ENCODE data around the gene TOMM6.

TOMM6 gene

GRCh38 chr6:41743406-41744235 lies 43.9 kb upstream of the TOMM6 start:
- H3K36me3 ChIP-seq (ENCODE audit: insufficient read depth) = no peaks in the 10 kb centered on the region
- H3K79me2 ChIP-seq (ENCODE audit: insufficient read depth, low read depth) = no peaks in the 10 kb centered on the region
- no peak overlapping the region for H3K4me2 ChIP-seq
- H2AFZ ChIP-seq (ENCODE audit: low read depth) = no peak overlapping the region
- TF ChIP-seq CTCF (conservative IDR thresholded peaks at IDR 0.05; ENCODE audit: low read depth, low read length) = no peak
- H3K4me1 ChIP-seq (ENCODE audit: low read depth, poor library complexity, severe bottlenecking) = no peaks in the 10 kb centered on the region
- no peak overlapping the region for H3K27ac ChIP-seq
- H3K4me3 ChIP-seq (IDR thresholded peaks at IDR 0.05; ENCODE audit: insufficient read depth, low read depth, low read length) = no peak overlapping the region
- no peaks in the 10 kb centered on the region for H3K27me3 ChIP-seq (ENCODE audit: insufficient read depth, low read depth)
- H3K9ac ChIP-seq = no peak overlapping the region
- H4K20me1 ChIP-seq (ENCODE audit: insufficient read depth) = no peaks in the 10 kb centered on the region

- no peaks in the 10 kb centered on the region for H4K20me1 ChIP-seq (ENCODE audit: insufficient read depth)
- no peaks in the 10 kb centered on the region for H3K4me1 ChIP-seq (ENCODE audit: low read depth, poor library complexity, severe bottlenecking)
- no peak overlapping the region for H2AFZ ChIP-seq (ENCODE audit: low read depth)
- H3K27me3 ChIP-seq (ENCODE audit: insufficient read depth, low read depth) = no peaks in the 10 kb centered on the region
- no peak overlapping the region for H3K4me2 ChIP-seq
- no peak overlapping the region for H3K4me3 ChIP-seq (IDR thresholded peaks at IDR 0.05; ENCODE audit: insufficient read depth, low read depth, low read length)
- no peaks in the 10 kb centered on the region for H3K79me2 ChIP-seq (ENCODE audit: insufficient read depth, low read depth)
- H3K9ac ChIP-seq = no peak overlapping the region
- TF ChIP-seq CTCF (conservative IDR thresholded peaks at IDR 0.05; ENCODE audit: low read depth, low read length) = no peak
- no peaks in the 10 kb centered on the region for H3K36me3 ChIP-seq (ENCODE audit: insufficient read depth)
- no peak overlapping the region for H3K27ac ChIP-seq
Observed at GRCh38 chr6:41744236-41744787, 43.2 kb upstream of the TOMM6 start.

GRCh38 chr6:41746107-41746506 lies 41.4 kb upstream of the TOMM6 start:
- TF ChIP-seq CTCF (conservative IDR thresholded peaks at IDR 0.05; ENCODE audit: low read depth, low read length) = no peak
- H3K36me3 ChIP-seq (ENCODE audit: insufficient read depth) = no peaks in the 10 kb centered on the region
- H2AFZ ChIP-seq (ENCODE audit: low read depth) = no peak overlapping the region
- H3K79me2 ChIP-seq (ENCODE audit: insufficient read depth, low read depth) = no peaks in the 10 kb centered on the region
- H3K4me1 ChIP-seq (ENCODE audit: low read depth, poor library complexity, severe bottlenecking) = no peaks in the 10 kb centered on the region
- no peak overlapping the region for H3K4me2 ChIP-seq
- H3K27me3 ChIP-seq (ENCODE audit: insufficient read depth, low read depth) = no peaks in the 10 kb centered on the region
- no peak overlapping the region for H3K27ac ChIP-seq
- H3K9ac ChIP-seq = no peak overlapping the region
- H4K20me1 ChIP-seq (ENCODE audit: insufficient read depth) = no peaks in the 10 kb centered on the region
- H3K4me3 ChIP-seq (IDR thresholded peaks at IDR 0.05; ENCODE audit: insufficient read depth, low read depth, low read length) = no peak overlapping the region

- Histone ChIP-seq H3K4me3 (IDR thresholded peaks at IDR 0.05; ENCODE audit: insufficient read depth, low read depth, low read length) (no peak within 1 kb of the TSS), H4K20me1 (ENCODE audit: insufficient read depth) (no peaks in the 10 kb centered on the region), H2AFZ (ENCODE audit: low read depth) (no peak within 1 kb of the TSS), H3K4me1 (ENCODE audit: low read depth, poor library complexity, severe bottlenecking) (no peaks in the 10 kb centered on the region), H3K36me3 (ENCODE audit: insufficient read depth) (no peaks in the 10 kb centered on the region), H3K27ac (no peak within 1 kb of the TSS), H3K4me2 (no peak within 1 kb of the TSS), H3K79me2 (ENCODE audit: insufficient read depth, low read depth) (no peaks in the 10 kb centered on the region), H3K9ac (no peak within 1 kb of the TSS), H3K27me3 (ENCODE audit: insufficient read depth, low read depth) (no peaks in the 10 kb centered on the region)
- no peak for TF ChIP-seq CTCF (conservative IDR thresholded peaks at IDR 0.05; ENCODE audit: low read depth, low read length)
Observed at GRCh38 chr6:41747256-41748101, 40.0 kb upstream of the TOMM6 start, which contains the start of gene PGC. PGC (minus strand) TSS chr6:41747397; CDS start chr6:41747334, 63 bp downstream.
